ENCODE results near the gene HOOK1.

HOOK1 gene

GRCh38 chr1:59775480-59775879 lies 39.3 kb upstream of the HOOK1 start:
- TF ChIP-seq, protein P1, sequence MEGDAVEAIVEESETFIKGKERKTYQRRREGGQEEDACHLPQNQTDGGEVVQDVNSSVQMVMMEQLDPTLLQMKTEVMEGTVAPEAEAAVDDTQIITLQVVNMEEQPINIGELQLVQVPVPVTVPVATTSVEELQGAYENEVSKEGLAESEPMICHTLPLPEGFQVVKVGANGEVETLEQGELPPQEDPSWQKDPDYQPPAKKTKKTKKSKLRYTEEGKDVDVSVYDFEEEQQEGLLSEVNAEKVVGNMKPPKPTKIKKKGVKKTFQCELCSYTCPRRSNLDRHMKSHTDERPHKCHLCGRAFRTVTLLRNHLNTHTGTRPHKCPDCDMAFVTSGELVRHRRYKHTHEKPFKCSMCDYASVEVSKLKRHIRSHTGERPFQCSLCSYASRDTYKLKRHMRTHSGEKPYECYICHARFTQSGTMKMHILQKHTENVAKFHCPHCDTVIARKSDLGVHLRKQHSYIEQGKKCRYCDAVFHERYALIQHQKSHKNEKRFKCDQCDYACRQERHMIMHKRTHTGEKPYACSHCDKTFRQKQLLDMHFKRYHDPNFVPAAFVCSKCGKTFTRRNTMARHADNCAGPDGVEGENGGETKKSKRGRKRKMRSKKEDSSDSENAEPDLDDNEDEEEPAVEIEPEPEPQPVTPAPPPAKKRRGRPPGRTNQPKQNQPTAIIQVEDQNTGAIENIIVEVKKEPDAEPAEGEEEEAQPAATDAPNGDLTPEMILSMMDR (IDR thresholded peaks at IDR 0.05): no peak

GRCh38 chr1:59776960-59777852 lies 37.5 kb upstream of the HOOK1 start:
- TF ChIP-seq, protein P1 (IDR thresholded peaks at IDR 0.05): no peak

DNA sequence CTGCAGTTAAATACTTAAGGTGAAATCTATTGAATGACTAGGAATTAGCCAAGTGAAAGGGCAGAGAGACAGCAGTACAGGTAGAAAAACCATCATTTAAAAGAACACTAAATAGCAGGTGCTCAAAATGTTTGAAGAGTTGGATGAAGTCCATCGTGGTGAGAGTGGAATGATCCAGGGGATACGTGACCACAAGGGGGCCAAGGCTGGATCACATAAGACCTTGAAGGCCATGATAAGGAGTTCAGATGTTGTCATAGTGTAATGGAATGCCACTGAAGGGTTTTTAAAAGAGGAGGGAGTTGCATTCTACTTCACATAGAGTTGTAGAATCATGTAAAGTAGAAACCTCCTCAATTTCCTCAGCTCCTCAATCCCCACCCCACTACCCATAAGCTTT lies 34.8 kb upstream of the HOOK1 start:
- TF ChIP-seq, protein P1 (IDR thresholded peaks at IDR 0.05): no peak; the same call in 1 of the 2 replicates

DNA sequence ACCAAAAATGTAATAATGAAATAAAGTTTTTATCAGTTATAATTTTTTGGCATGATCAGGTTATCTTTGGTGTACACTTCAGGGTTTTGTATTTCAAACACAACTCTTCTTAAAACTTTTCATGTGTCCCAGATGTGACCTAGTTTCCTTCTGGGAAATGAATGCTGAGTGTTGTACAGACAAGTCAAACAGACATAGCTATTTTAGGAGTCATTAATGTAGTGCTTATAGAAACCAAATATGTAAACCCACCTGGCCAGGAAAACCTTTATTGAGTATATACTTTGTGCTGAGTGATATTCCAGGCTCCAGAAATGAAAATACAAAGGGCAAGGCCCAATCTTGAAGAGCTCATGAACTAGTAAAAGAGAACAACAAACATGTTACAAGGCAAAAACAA lies 25.9 kb upstream of the HOOK1 start:
- TF ChIP-seq, protein P1 (IDR thresholded peaks at IDR 0.05): no peak

DNA sequence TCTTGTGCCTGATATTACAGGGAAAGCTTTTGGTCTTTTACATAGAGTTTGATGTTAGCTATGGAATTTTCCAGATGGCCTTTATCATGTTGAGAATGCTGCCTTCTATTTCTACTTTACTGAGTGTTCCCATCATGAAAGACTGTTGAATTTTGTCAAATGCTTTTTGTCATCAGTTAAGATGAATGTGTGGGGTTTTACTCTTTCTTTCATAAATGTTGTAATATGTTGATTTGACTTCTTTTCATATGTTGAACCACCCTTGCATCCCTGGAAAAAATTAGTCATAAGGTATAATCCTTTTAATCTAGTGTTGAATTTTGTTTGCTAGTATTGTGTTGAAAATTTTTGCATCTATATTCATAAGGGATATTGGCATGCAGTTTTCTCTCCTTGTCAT lies 16.1 kb upstream of the HOOK1 start:
- TF ChIP-seq, protein P1 (IDR thresholded peaks at IDR 0.05): no peak

- TF ChIP-seq, protein P1 (IDR thresholded peaks at IDR 0.05): no peak
Observed at GRCh38 chr1:59803458-59804038, 11.2 kb upstream of the HOOK1 start.

DNA sequence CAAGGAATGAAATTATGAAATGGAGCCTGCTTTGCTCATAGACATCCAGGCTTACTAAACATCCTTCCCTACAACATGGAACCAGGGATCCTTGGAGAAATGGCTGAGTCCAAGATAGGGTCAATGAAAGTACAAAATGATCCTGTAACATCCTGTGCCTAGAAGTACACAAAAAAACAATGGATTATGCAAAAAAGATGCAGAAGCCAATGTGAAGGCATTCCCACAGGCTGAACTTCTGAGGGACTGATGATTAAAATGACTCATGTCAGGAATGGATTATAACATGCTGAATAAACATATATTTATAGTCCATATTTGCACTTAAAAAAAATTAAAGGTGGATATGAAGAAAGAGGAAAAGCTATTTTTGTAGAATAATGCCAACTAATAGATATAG lies 10.4 kb upstream of the HOOK1 start:
- TF ChIP-seq, protein P1 (IDR thresholded peaks at IDR 0.05): no peak

Data from LNCAP (cell line).